HepG2 (cell line): ENCODE results near the gene COL4A6. TPM values are rescaled to one million over a fixed set of nuclear protein-coding genes. Genes with fewer than 3 reads are reported as not detected.

Experiments
- ATAC-seq: fragments of 200-7000 bp; cut with Tn5 transposase; 3 replicates; pipeline ENCODE4 v1.9.1; 2020; ENCODE audit warnings: mild to moderate bottlenecking, moderate library complexity
- BruUV-seq: library from RNA; stranded (reverse); fragments of 400-500 nt; replicated peaks from 2 replicates; lab custom pipeline; 2021; lab: Mats Ljungman, UMichigan
- CTCF ChIA-PET: fragments of 300-600 bp; formaldehyde crosslinking; extraction: SDS; loops from one replicate; lab custom pipeline; 2021; ENCODE audit warnings: low total read pairs, inconsistent platforms, low intra/inter-chr PET ratio; lab: Yijun Ruan, JAX
- POLR2A ChIA-PET: fragments of 350-600 bp; sonication (Branson Sonifier 250); formaldehyde crosslinking; loops from one replicate; lab custom pipeline; 2020; ENCODE audit warnings: antibody characterized with exemption, inconsistent platforms; lab: Yijun Ruan, JAX
- DNase-seq: peaks from one replicate; pipeline ENCODE4 v3.0.0-alpha.2; 2015; ENCODE audit warnings: low spot score
- FAIRE-seq: peaks from 3 replicates; lab custom pipeline; 2011; peaks lifted over from hg19 to GRCh38; lab: Jason Lieb, UNC
- H2AFZ ChIP-seq: one replicate; pipeline ENCODE4 v1.6.1; 2011; ENCODE audit warnings: low read length, inconsistent platforms
- H3K27ac ChIP-seq: fragments of 300-600 bp; 3 replicates; pipeline ENCODE4 v1.8.0; 2011; ENCODE audit warnings: mixed run types, mild to moderate bottlenecking, mixed read lengths, low read length, inconsistent platforms; ENCODE audit not compliant: insufficient read depth; ENCODE audit errors: extremely low read length
- H3K27me3 ChIP-seq, 2 experiments: fragments of 200-600 bp in 1 of 2; 2 replicates in 1 of 2; 3 replicates in 1 of 2; pipeline versions ENCODE4 v1.6.0 to v1.8.0; 2011; ENCODE audit warnings: low read length in 2 of 2, mild to moderate bottlenecking in 2 of 2, moderate library complexity in 2 of 2, inconsistent platforms in 1 of 2; ENCODE audit not compliant: insufficient read depth in 2 of 2, control insufficient read depth in 1 of 2
- H3K36me3 ChIP-seq, 2 experiments: fragments of 200-600 bp in 1 of 2; replicated peaks in 1 of 2; 2 replicates in 1 of 2; 3 replicates in 1 of 2; pipeline versions ENCODE4 v1.5.1 to v1.8.0; 2011; ENCODE audit warnings: low read length in 2 of 2, inconsistent platforms in 1 of 2; ENCODE audit not compliant: insufficient read depth in 2 of 2, control insufficient read depth in 1 of 2
- H3K4me1 ChIP-seq: 2 replicates; pipeline ENCODE4 v1.5.1; 2012; ENCODE audit warnings: low read length, inconsistent platforms; ENCODE audit not compliant: insufficient read depth
- H3K4me2 ChIP-seq: 2 replicates; pipeline ENCODE4 v1.6.0; 2011; ENCODE audit warnings: low read depth, low read length, inconsistent platforms
- H3K4me3 ChIP-seq, 3 experiments: fragments of 200-600 bp in 1 of 3; sonication (generic), shearing (Covaris generic) in 1 of 3; replicated peaks in 1 of 3; 2 replicates each; pipeline ENCODE4 v1.5.1; 2011 to 2016; ENCODE audit warnings: low read length in 3 of 3, inconsistent platforms in 2 of 3, low read depth in 2 of 3, mild to moderate bottlenecking in 2 of 3, control low read depth in 1 of 3, mixed read lengths in 1 of 3; ENCODE audit not compliant: insufficient read depth in 1 of 3
- H3K79me2 ChIP-seq: one replicate; pipeline ENCODE4 v1.6.1; 2011; ENCODE audit warnings: low read length, inconsistent platforms; ENCODE audit not compliant: insufficient read depth
- H3K9ac ChIP-seq: 2 replicates; pipeline ENCODE4 v1.6.0; 2011; ENCODE audit warnings: mild to moderate bottlenecking, low read depth, low read length, inconsistent platforms; ENCODE audit not compliant: insufficient read depth
- H3K9me3 ChIP-seq: 2 replicates; pipeline ENCODE4 v1.5.1; 2012; ENCODE audit warnings: mild to moderate bottlenecking, low read length
- H4K20me1 ChIP-seq: 2 replicates; pipeline ENCODE4 v1.6.0; 2011; ENCODE audit warnings: inconsistent platforms, mild to moderate bottlenecking, low read length, moderate library complexity; ENCODE audit not compliant: insufficient read depth
- HDAC6 ChIP-seq: fragments of 200-600 bp; sonication (generic); IDR thresholded peaks from 2 replicates; pipeline ENCODE4 v1.7.0; 2017; ENCODE audit warnings: mild to moderate bottlenecking, antibody characterized with exemption, low read length, low read depth
- HOMEZ ChIP-seq: IDR thresholded peaks from 2 replicates; pipeline ENCODE4 v1.6.1; 2016; ENCODE audit warnings: low read depth
- KAT8 ChIP-seq: IDR thresholded peaks from 2 replicates; pipeline ENCODE4 v1.6.1; 2016; ENCODE audit warnings: missing genetic modification reagents, missing compliant biosample characterization
- KLF16 ChIP-seq, 2 experiments: sonication (generic) in 1 of 2; formaldehyde crosslinking in 1 of 2; IDR thresholded peaks; 2 replicates each; pipeline versions ENCODE4 v1.6.1 to v1.8.0; 2016 to 2023; ENCODE audit warnings: missing genetic modification reagents in 2 of 2, missing compliant biosample characterization in 1 of 2
- MIER3 ChIP-seq: IDR thresholded peaks from 2 replicates; pipeline ENCODE4 v1.6.1; 2016; ENCODE audit warnings: missing compliant biosample characterization, borderline replicate concordance
- MYC ChIP-seq: sonication (generic); formaldehyde crosslinking; IDR thresholded peaks from 2 replicates; pipeline ENCODE4 v1.9.0; 2021; ENCODE audit warnings: missing genetic modification reagents, borderline replicate concordance
- NFRKB ChIP-seq: fragments of 450-650 bp; IDR thresholded peaks from 2 replicates; pipeline ENCODE4 v1.6.1; 2017
- NR1H2 ChIP-seq: sonication (generic); formaldehyde crosslinking; IDR thresholded peaks from 2 replicates; pipeline ENCODE4 v1.8.1; 2022; ENCODE audit warnings: low read depth, missing genetic modification reagents, borderline replicate concordance
- SMAD1 ChIP-seq: sonication (generic); formaldehyde crosslinking; IDR thresholded peaks from 2 replicates; pipeline ENCODE4 v1.4.0; 2020; ENCODE audit warnings: missing genetic modification reagents, low read depth, mild to moderate bottlenecking, borderline replicate concordance
- SYNCRIP ChIP-seq: fragments of 200-400 bp; formaldehyde crosslinking; IDR thresholded peaks from 2 replicates; pipeline ENCODE4 v1.6.1; 2018; ENCODE audit warnings: mild to moderate bottlenecking, low read depth, low read length; ENCODE audit not compliant: insufficient read depth
- ZBTB14 ChIP-seq: sonication (generic); formaldehyde crosslinking; IDR thresholded peaks from 2 replicates; pipeline ENCODE4 v1.4.0; 2020; ENCODE audit warnings: missing genetic modification reagents
- ZKSCAN5 ChIP-seq: sonication (generic); formaldehyde crosslinking; IDR thresholded peaks from 2 replicates; pipeline ENCODE4 v1.5.1; 2020; ENCODE audit warnings: mild to moderate bottlenecking, missing genetic modification reagents
- ZMAT3 ChIP-seq: sonication (generic); formaldehyde crosslinking; conservative IDR thresholded peaks from 2 replicates; pipeline ENCODE4 v1.7.0; 2021; ENCODE audit warnings: missing genetic modification reagents
- ZNF556 ChIP-seq: sonication (generic); formaldehyde crosslinking; IDR thresholded peaks from 2 replicates; pipeline ENCODE4 v1.4.0; 2020; ENCODE audit warnings: mild to moderate bottlenecking, missing genetic modification reagents, borderline replicate concordance
- ZNF770 ChIP-seq: sonication (generic); formaldehyde crosslinking; IDR thresholded peaks from 2 replicates; pipeline ENCODE4 v1.5.0; 2020; ENCODE audit warnings: mild to moderate bottlenecking, missing genetic modification reagents
- ZSCAN30 ChIP-seq: sonication (generic); formaldehyde crosslinking; IDR thresholded peaks from 2 replicates; pipeline ENCODE4 v1.5.0; 2020; ENCODE audit warnings: mild to moderate bottlenecking, missing genetic modification reagents
- ZXDC ChIP-seq: sonication (generic); formaldehyde crosslinking; IDR thresholded peaks from 2 replicates; pipeline ENCODE4 v1.5.0; 2020; ENCODE audit warnings: mild to moderate bottlenecking, missing genetic modification reagents
- whole genome bisulfite sequencing: methylation state at CpG from one replicate; pipeline ENCODE4 v1.1.6; 2017; ENCODE audit warnings: low lambda C conversion rate; 5-methylcytosine and 5-hydroxymethylcytosine counted together
- in situ Hi-C: cut with HindIII; loops from 2 replicates; pipeline ENCODE4 v1.10.0; 2017; ENCODE audit warnings: low pct_unique_long_range_greater_than_20kb; ENCODE audit not compliant: extremely low pct_ligation_motif_present
- intact Hi-C: fragments of 100-400 bp; cut with micrococcal nuclease; formaldehyde crosslinking; loops from one replicate; pipeline ENCODE4 v1.10.0; 2022; ENCODE audit not compliant: unreplicated experiment
- polyA plus RNA-seq, 8 experiments: library from polyadenylated mRNA; depleted of rRNA in 3 of 8; stranded (reverse) in 7 of 8; unstranded in 1 of 8; fragments of >200 nt; fragmentation: Illumina TruSeq in 4 of 8; extraction: Trizol in 4 of 8; gene quantifications; 2 replicates each; pipeline versions ENCODE4 v1.2.1 to v1.2.3, GENCODE V29; 2011 to 2016; ENCODE audit warnings: low read depth in 4 of 8, missing spikeins in 1 of 8, mixed read lengths in 1 of 8; ENCODE audit not compliant: insufficient read depth in 1 of 8
- total RNA-seq, 5 experiments: library from RNA; depleted of rRNA; stranded (reverse); fragments of >200 nt; fragmentation: Illumina TruSeq; extraction: Trizol; gene quantifications; 2 replicates each; pipeline ENCODE4 v1.2.3, GENCODE V29; 2016; ENCODE audit warnings: low read depth in 1 of 5

COL4A6 gene
- total and polyA plus RNA-seq, 2 of the 13 experiments (the other 11 are each of a cell fraction or from before 2014, with no cell fraction given): 4.5 to 8.2 TPM

- no peaks in the 10 kb centered on the region for H3K27me3 ChIP-seq
- BruUV-seq: no TSS peak
- TF ChIP-seq ZNF556 (no peak), MYC (CRISPR knock-in tag) (no peak), ZBTB14 (CRISPR knock-in tag) (no peak), ZSCAN30 (CRISPR knock-in tag) (no peak), HOMEZ (CRISPR knock-in tag) (no peak), KLF16 (CRISPR knock-in tag; IDR thresholded peaks at IDR 0.05) (no peak), KAT8 (CRISPR knock-in tag) (no peak), ZMAT3 (CRISPR knock-in tag) (no peak), ZXDC (no peak), NR1H2 (CRISPR knock-in tag) (no peak), ZKSCAN5 (CRISPR knock-in tag) (no peak), SMAD1 (CRISPR knock-in tag) (no peak), ZNF770 (CRISPR knock-in tag) (no peak), MIER3 (no peak), HDAC6 (no peak), SYNCRIP (no peak), NFRKB (no peak)
- WGBS: 46% methylated on average over 1 of the region's 1 CpG
- no peak overlapping the region for H2AFZ ChIP-seq
- H3K9me3 ChIP-seq: no peaks in the 10 kb centered on the region
- intact Hi-C loops: no loop called here
- H3K27ac ChIP-seq: no peak overlapping the region
- DNase-seq (no peak), ATAC-seq (no peak), FAIRE-seq (no peak)
- ChIA-PET CTCF (no interaction called here), POLR2A (no interaction called here)
- H3K4me1 ChIP-seq: no peaks in the 10 kb centered on the region
- in situ Hi-C loops: no loop called here
- no peak overlapping the region for H3K4me3 ChIP-seq
- no peak overlapping the region for H3K4me2 ChIP-seq
- H3K36me3 ChIP-seq: no peaks in the 10 kb centered on the region
- no peak overlapping the region for H3K9ac ChIP-seq
- H4K20me1 ChIP-seq: no peaks in the 10 kb centered on the region
- H3K79me2 ChIP-seq: no peaks in the 10 kb centered on the region
Measured at GRCh38 chrX:108417257-108417656, 21.0 kb downstream of the COL4A6 start.
